Neural progenitor cell (in vitro differentiated cells): ENCODE results near the gene ATP1A4. TPM values are rescaled to one million over a fixed set of nuclear protein-coding genes. Genes with fewer than 3 reads are reported as not detected.
A peak's percentile ranks its signal among the peaks of the same experiment; 100 is the strongest.

Experiments used
- DNase-seq: peaks from one replicate; pipeline ENCODE4 v3.0.0-alpha.2; 2016; ENCODE audit warnings: low spot score
- H2AFZ ChIP-seq: fragments of 200-600 bp; sonication (generic); replicated peaks from 2 replicates; pipeline ENCODE4 v1.6.1; 2016; ENCODE audit warnings: antibody characterized with exemption
- H3F3A ChIP-seq: fragments of 200-600 bp; sonication (generic); 2 replicates; pipeline ENCODE4 v1.6.1; 2016; ENCODE audit warnings: antibody characterized with exemption, low read depth
- H3K27ac ChIP-seq: fragments of 200-600 bp; sonication (generic); 2 replicates; pipeline ENCODE4 v1.5.1; 2016; ENCODE audit warnings: mild to moderate bottlenecking
- H3K27me3 ChIP-seq: fragments of 200-600 bp; sonication (generic); 2 replicates; pipeline ENCODE4 v1.6.1; 2016; ENCODE audit warnings: mild to moderate bottlenecking, moderate library complexity
- H3K36me3 ChIP-seq: fragments of 200-600 bp; sonication (generic); 2 replicates; pipeline ENCODE4 v1.5.1; 2016
- H3K4me1 ChIP-seq: fragments of 200-600 bp; sonication (generic); 2 replicates; pipeline ENCODE4 v1.6.1; 2016; ENCODE audit warnings: mixed run types
- H3K4me2 ChIP-seq: fragments of 200-600 bp; sonication (generic); 2 replicates; pipeline ENCODE4 v1.6.1; 2016
- H3K4me3 ChIP-seq: fragments of 200-600 bp; sonication (generic); 2 replicates; pipeline ENCODE4 v1.5.1; 2016
- H3K79me2 ChIP-seq: fragments of 200-600 bp; sonication (generic); 2 replicates; pipeline ENCODE4 v1.6.1; 2016; ENCODE audit warnings: low read depth
- H3K9ac ChIP-seq: fragments of 200-600 bp; sonication (generic); 2 replicates; pipeline ENCODE4 v1.6.1; 2016
- H3K9me3 ChIP-seq: fragments of 200-600 bp; sonication (generic); 2 replicates; pipeline ENCODE4 v1.5.1; 2016; ENCODE audit warnings: low read depth
- H4K20me1 ChIP-seq: fragments of 200-600 bp; sonication (generic); 2 replicates; pipeline ENCODE4 v1.6.1; 2016; ENCODE audit warnings: low read depth
- H3K27ac Mint-ChIP-seq: 3 replicates; pipeline ENCODE4 v1.8.0; 2021; ENCODE audit warnings: mixed read lengths
- H3K27me3 Mint-ChIP-seq: 2 replicates; pipeline ENCODE4 v1.8.0; 2022; ENCODE audit warnings: low read depth, mild to moderate bottlenecking, inconsistent platforms, moderate library complexity, mixed read lengths; ENCODE audit not compliant: insufficient read depth
- H3K36me3 Mint-ChIP-seq: 3 replicates; pipeline ENCODE4 v1.8.0; 2021; ENCODE audit warnings: mixed read lengths
- H3K4me1 Mint-ChIP-seq: 3 replicates; pipeline ENCODE4 v1.8.0; 2021; ENCODE audit warnings: mixed read lengths
- H3K4me3 Mint-ChIP-seq: 3 replicates; pipeline ENCODE4 v1.8.0; 2021; ENCODE audit warnings: mild to moderate bottlenecking, moderate library complexity, mixed read lengths
- H3K9me3 Mint-ChIP-seq: 3 replicates; pipeline ENCODE4 v1.8.0; 2020; ENCODE audit warnings: mixed read lengths
- CTCF ChIP-seq: fragments of 200-600 bp; sonication (generic); IDR thresholded peaks from 2 replicates; pipeline ENCODE4 v1.5.1; 2017; ENCODE audit warnings: antibody characterized with exemption, mild to moderate bottlenecking
- EZH2 ChIP-seq: fragments of 200-600 bp; sonication (generic); IDR thresholded peaks from 2 replicates; pipeline ENCODE4 v1.6.1; 2017; ENCODE audit warnings: antibody characterized with exemption, mild to moderate bottlenecking, moderate library complexity
- EZH2phosphoT487 ChIP-seq: fragments of 200-600 bp; sonication (generic); IDR thresholded peaks from 2 replicates; pipeline ENCODE4 v1.6.1; 2017; ENCODE audit warnings: antibody characterized with exemption
- total RNA-seq: library from RNA; depleted of rRNA; stranded (reverse); fragments of >200 nt; gene quantifications from 2 replicates; pipeline ENCODE4 v1.2.3, GENCODE V29; 2015; ENCODE audit warnings: low replicate concordance

ATP1A4 gene
- total RNA-seq, 1 donor from 2014 or later = 0.17 TPM

- Histone ChIP-seq H3K27ac (no peak overlapping the region), H2AFZ (no peak overlapping the region), H4K20me1 (peaks cover 73% of the 10 kb centered on the region), H3K9me3 (no peaks in the 10 kb centered on the region), H3K4me1 (peaks cover 68% of the 10 kb centered on the region), H3F3A (peaks cover 50% of the 10 kb centered on the region), H3K4me3 (no peak overlapping the region), H3K36me3 (peaks cover 5% of the 10 kb centered on the region), H3K4me2 (no peak overlapping the region), H3K79me2 (peaks cover 25% of the 10 kb centered on the region), H3K9ac (no peak overlapping the region), H3K27me3 (no peaks in the 10 kb centered on the region)
- peaks cover 80% of the 10 kb centered on the region for H3K4me1 Mint-ChIP-seq
- peaks cover 28% of the 10 kb centered on the region for H3K36me3 Mint-ChIP-seq
- no peak for DNase-seq
- peak overlapping the region; percentile 74 for H3K27ac Mint-ChIP-seq
- peak overlapping the region; percentile 89 for H3K4me3 Mint-ChIP-seq
- TF ChIP-seq CTCF (no peak), EZH2 (no peak), EZH2phosphoT487 (no peak)
- H3K9me3 Mint-ChIP-seq = no peaks in the 10 kb centered on the region
- H3K27me3 Mint-ChIP-seq = peaks cover 12% of the 10 kb centered on the region
These were observed 57.3 kb downstream of the ATP1A4 start for GRCh38 chr1:160208557-160209320.

- no peak overlapping the region for H3K4me3 ChIP-seq
- Mint-ChIP-seq H3K4me3 (peak overlapping the region; percentile 89), H3K4me1 (peaks cover 74% of the 10 kb centered on the region), H3K27ac (peak overlapping the region; percentile 92), H3K36me3 (peaks cover 32% of the 10 kb centered on the region), H3K27me3 (peaks cover 12% of the 10 kb centered on the region), H3K9me3 (no peaks in the 10 kb centered on the region)
- H3F3A ChIP-seq = peaks cover 50% of the 10 kb centered on the region
- peak; percentile 73 for DNase-seq
- H3K27me3 ChIP-seq = no peaks in the 10 kb centered on the region
- no peak for TF ChIP-seq CTCF
- TF ChIP-seq EZH2 = no peak
- TF ChIP-seq EZH2phosphoT487 = no peak
- no peak overlapping the region for H3K27ac ChIP-seq
- peak overlapping the region; percentile 20 for H3K4me2 ChIP-seq
- peaks cover 5% of the 10 kb centered on the region for H3K36me3 ChIP-seq
- peaks cover 25% of the 10 kb centered on the region for H3K79me2 ChIP-seq
- H3K9me3 ChIP-seq = no peaks in the 10 kb centered on the region
- peaks cover 68% of the 10 kb centered on the region for H3K4me1 ChIP-seq
- H4K20me1 ChIP-seq = peaks cover 73% of the 10 kb centered on the region
- H3K9ac ChIP-seq = no peak overlapping the region
- H2AFZ ChIP-seq = no peak overlapping the region
These were observed 58.1 kb downstream of the ATP1A4 start for GRCh38 chr1:160209321-160210046.

GRCh38 chr1:160210561-160210960 is 59.2 kb downstream of the ATP1A4 start:
- no peak for DNase-seq
- no peak overlapping the region for H3K4me3 ChIP-seq
- Mint-ChIP-seq H3K4me1 (peaks cover 69% of the 10 kb centered on the region), H3K27me3 (peaks cover 12% of the 10 kb centered on the region), H3K9me3 (no peaks in the 10 kb centered on the region), H3K27ac (peak overlapping the region; percentile 92), H3K36me3 (peaks cover 40% of the 10 kb centered on the region), H3K4me3 (peak overlapping the region; percentile 89)
- H3F3A ChIP-seq = peaks cover 53% of the 10 kb centered on the region
- H3K36me3 ChIP-seq = peaks cover 5% of the 10 kb centered on the region
- H3K27me3 ChIP-seq = no peaks in the 10 kb centered on the region
- TF ChIP-seq EZH2 = no peak
- no peak for TF ChIP-seq EZH2phosphoT487
- no peak for TF ChIP-seq CTCF
- no peak overlapping the region for H2AFZ ChIP-seq
- peak overlapping the region; percentile 30 for H3K4me2 ChIP-seq
- peaks cover 62% of the 10 kb centered on the region for H3K4me1 ChIP-seq
- H3K79me2 ChIP-seq = peaks cover 23% of the 10 kb centered on the region
- H4K20me1 ChIP-seq = peaks cover 73% of the 10 kb centered on the region
- H3K9me3 ChIP-seq = no peaks in the 10 kb centered on the region
- no peak overlapping the region for H3K9ac ChIP-seq
- no peak overlapping the region for H3K27ac ChIP-seq
